ENCODE measurements around the gene TMEM178B.

The TMEM178B gene

DNA sequence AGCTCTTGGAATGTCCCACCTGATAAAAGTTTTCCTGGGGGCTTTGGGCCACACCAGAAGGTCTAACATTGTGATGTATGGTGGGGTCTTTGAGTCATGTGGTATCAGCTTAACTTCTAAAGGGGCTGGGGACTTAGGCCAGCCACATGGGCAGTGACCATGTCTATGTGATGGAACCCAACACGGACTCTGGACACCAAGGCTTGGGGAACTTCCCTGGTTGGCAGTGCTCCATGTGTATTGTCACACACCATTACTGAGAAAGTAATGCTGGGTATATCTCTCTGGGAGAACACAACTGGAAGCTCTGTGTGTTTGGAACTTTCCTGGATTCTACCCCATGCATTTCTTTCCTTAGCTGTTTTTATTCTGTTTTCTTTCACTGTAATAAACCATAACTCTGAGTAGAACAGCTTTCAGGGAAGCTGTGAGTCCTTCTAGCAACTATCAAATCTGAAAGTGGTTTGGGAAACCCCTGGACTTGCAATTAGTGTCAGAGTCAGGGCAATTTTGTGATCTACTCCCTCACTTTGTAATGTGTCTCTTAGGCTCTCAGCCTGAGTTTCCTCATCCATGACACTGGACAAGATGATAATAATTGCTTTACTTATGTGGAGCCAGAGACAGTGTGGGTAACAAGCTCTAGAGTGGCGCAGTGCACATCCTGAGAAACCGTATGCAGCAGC, 448.9 kb downstream of the TMEM178B start:
- Histone ChIP-seq H3K4me3 (ENCODE audit: low read depth in 1 of 2, low read length in 1 of 2) (no peak overlapping the region), H3K36me3 (no peaks in the 10 kb centered on the region), H3K27me3 (peaks cover 38% of the 10 kb centered on the region), H3K9me3 (no peaks in the 10 kb centered on the region), H3K4me1 (ENCODE audit: control insufficient read depth in 1 of 2, insufficient read depth in 1 of 2, low read depth in 1 of 2, low read length in 1 of 2) (no peaks in the 10 kb centered on the region), H3K27ac (no peak overlapping the region)
- TF ChIP-seq, protein P1, sequence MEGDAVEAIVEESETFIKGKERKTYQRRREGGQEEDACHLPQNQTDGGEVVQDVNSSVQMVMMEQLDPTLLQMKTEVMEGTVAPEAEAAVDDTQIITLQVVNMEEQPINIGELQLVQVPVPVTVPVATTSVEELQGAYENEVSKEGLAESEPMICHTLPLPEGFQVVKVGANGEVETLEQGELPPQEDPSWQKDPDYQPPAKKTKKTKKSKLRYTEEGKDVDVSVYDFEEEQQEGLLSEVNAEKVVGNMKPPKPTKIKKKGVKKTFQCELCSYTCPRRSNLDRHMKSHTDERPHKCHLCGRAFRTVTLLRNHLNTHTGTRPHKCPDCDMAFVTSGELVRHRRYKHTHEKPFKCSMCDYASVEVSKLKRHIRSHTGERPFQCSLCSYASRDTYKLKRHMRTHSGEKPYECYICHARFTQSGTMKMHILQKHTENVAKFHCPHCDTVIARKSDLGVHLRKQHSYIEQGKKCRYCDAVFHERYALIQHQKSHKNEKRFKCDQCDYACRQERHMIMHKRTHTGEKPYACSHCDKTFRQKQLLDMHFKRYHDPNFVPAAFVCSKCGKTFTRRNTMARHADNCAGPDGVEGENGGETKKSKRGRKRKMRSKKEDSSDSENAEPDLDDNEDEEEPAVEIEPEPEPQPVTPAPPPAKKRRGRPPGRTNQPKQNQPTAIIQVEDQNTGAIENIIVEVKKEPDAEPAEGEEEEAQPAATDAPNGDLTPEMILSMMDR (IDR thresholded peaks at IDR 0.05), result no peak

DNA sequence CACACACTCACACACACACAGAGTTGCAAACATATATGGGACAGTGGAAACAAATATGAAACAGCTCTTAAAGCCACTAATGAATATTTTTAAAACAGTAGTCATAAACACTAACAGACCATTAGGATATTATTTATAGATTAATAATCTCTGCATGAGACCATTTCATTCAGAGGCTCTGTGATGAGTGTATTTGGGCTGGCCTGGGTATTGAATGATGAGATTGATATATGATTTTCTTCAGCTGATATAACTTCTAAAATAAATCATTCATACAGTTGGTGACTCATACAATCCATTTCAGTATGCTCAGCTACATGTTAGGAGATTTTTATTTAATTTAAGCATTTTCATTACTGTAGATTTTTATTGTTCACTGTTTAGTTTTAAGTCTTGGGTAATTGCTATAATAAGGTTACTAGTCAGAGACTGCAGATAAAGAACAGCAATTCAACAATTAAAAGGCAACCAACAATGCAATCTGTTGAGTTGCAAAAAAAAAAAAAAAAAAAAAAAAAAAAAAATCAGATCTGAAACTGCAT, 452.2 kb downstream of the TMEM178B start:
- no peak overlapping the region for H3K4me3 ChIP-seq (ENCODE audit: low read depth in 1 of 2, low read length in 1 of 2)
- H3K27ac ChIP-seq, result no peak overlapping the region
- peaks cover 50% of the 10 kb centered on the region for H3K27me3 ChIP-seq
- no peaks in the 10 kb centered on the region for H3K4me1 ChIP-seq (ENCODE audit: control insufficient read depth in 1 of 2, insufficient read depth in 1 of 2, low read depth in 1 of 2, low read length in 1 of 2)
- no peaks in the 10 kb centered on the region for H3K9me3 ChIP-seq
- TF ChIP-seq, protein P1 (IDR thresholded peaks at IDR 0.05), result no peak
- H3K36me3 ChIP-seq, result no peaks in the 10 kb centered on the region

DNA sequence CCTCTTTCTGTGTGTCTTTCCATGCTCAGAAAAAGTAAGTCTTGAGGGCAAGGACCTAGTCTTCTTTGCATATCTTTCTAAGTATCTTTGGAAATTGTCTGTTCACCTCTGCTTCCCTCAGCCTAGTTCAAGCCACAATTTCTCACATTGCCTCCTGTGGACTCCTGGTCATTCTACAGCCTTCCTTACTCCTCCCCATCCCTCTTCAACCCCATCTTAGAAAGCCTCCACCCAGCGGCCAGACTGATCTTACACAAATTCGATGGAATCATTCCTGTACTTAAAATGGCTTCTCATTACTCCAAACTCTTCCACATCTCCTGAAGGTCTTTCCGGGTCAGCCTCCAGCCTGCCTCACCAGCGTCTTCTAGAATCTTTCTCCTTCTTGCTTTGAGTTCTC, 453.2 kb downstream of the TMEM178B start:
- peaks cover 56% of the 10 kb centered on the region for H3K27me3 ChIP-seq
- TF ChIP-seq, protein P1 (IDR thresholded peaks at IDR 0.05), result no peak
- no peaks in the 10 kb centered on the region for H3K9me3 ChIP-seq
- H3K4me1 ChIP-seq (ENCODE audit: control insufficient read depth in 1 of 2, insufficient read depth in 1 of 2, low read depth in 1 of 2, low read length in 1 of 2), result no peaks in the 10 kb centered on the region
- H3K4me3 ChIP-seq (ENCODE audit: low read depth in 1 of 2, low read length in 1 of 2), result no peak overlapping the region
- no peaks in the 10 kb centered on the region for H3K36me3 ChIP-seq
- no peak overlapping the region for H3K27ac ChIP-seq

DNA sequence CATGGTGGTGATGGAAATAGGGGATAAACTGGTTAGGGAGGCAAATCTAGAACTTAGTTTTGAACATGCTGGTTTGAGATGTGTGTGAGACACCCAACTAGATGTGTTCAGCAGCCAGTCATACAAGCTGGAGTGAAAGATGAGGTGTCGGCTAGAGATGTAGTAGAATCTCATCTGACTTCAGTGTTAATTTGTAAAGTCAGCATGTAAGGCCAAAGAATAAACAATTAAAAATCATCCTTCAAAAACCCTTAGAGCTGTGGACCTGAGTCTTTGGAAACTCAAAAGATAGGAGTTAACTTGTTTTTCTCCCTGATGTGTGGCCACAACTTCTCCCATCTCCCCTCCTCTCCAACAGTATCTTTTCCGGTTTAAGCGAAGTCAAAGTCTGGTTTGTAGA, 454.5 kb downstream of the TMEM178B start:
- peaks cover 50% of the 10 kb centered on the region for H3K27me3 ChIP-seq
- H3K4me3 ChIP-seq (ENCODE audit: low read depth in 1 of 2, low read length in 1 of 2), result no peak overlapping the region
- no peak overlapping the region for H3K27ac ChIP-seq
- TF ChIP-seq, protein P1 (IDR thresholded peaks at IDR 0.05), result no peak
- H3K9me3 ChIP-seq, result no peaks in the 10 kb centered on the region
- H3K36me3 ChIP-seq, result no peaks in the 10 kb centered on the region
- H3K4me1 ChIP-seq (ENCODE audit: control insufficient read depth in 1 of 2, insufficient read depth in 1 of 2, low read depth in 1 of 2, low read length in 1 of 2), result no peaks in the 10 kb centered on the region

Measured in neutrophil (primary cell).